CD8-positive, alpha-beta memory T cell (primary cell): ENCODE results near the gene ADAMTS2. TPM values are rescaled to one million over a fixed set of nuclear protein-coding genes. Genes with fewer than 3 reads are reported as not detected.

Source experiments
- CTCF ChIA-PET: fragments of 350-600 bp; sonication (Branson Sonifier 250); formaldehyde crosslinking; loops from one replicate; lab custom pipeline; 2021; ENCODE audit warnings: antibody characterized with exemption; lab: Charles Lee
- POLR2A ChIA-PET: fragments of 350-600 bp; sonication (Branson Sonifier 250); formaldehyde crosslinking; loops from one replicate; lab custom pipeline; 2021; ENCODE audit warnings: antibody characterized with exemption; lab: Charles Lee
- DNase-seq, 5 donors: peaks; one replicate each; pipeline versions ENCODE4 v3.0.0 to v3.0.0-alpha.2; 2020 to 2022; ENCODE audit warnings: mixed read lengths in 1 of 5
- H3K27ac ChIP-seq: one replicate; pipeline ENCODE4 v1.7.0; 2013; ENCODE audit warnings: low read depth, mild to moderate bottlenecking, low read length, moderate library complexity
- H3K27me3 ChIP-seq: 2 replicates; pipeline ENCODE4 v1.7.0; 2013; ENCODE audit warnings: low read length, mild to moderate bottlenecking; ENCODE audit not compliant: insufficient read depth, poor library complexity, severe bottlenecking
- H3K36me3 ChIP-seq: 2 replicates; pipeline ENCODE4 v1.7.0; 2013; ENCODE audit warnings: mild to moderate bottlenecking, low read length, moderate library complexity; ENCODE audit not compliant: insufficient read depth
- H3K4me1 ChIP-seq: 2 replicates; pipeline ENCODE4 v1.7.0; 2013; ENCODE audit warnings: mild to moderate bottlenecking, low read length, moderate library complexity; ENCODE audit not compliant: insufficient read depth
- H3K4me3 ChIP-seq: 2 replicates; pipeline ENCODE4 v1.7.0; 2013; ENCODE audit warnings: mild to moderate bottlenecking, low read length
- H3K9me3 ChIP-seq: 2 replicates; pipeline ENCODE4 v1.7.0; 2013; ENCODE audit warnings: mild to moderate bottlenecking, low read length
- H3K27ac Mint-ChIP-seq, 8 donors: one replicate each; pipeline ENCODE4 v1.8.0; 2020 to 2021; ENCODE audit warnings: mixed read lengths in 8 of 8, mild to moderate bottlenecking in 6 of 8, inconsistent platforms in 3 of 8, moderate library complexity in 3 of 8
- H3K27me3 Mint-ChIP-seq, 2 donors: one replicate each; pipeline ENCODE4 v1.8.0; 2020 to 2021; ENCODE audit warnings: mixed read lengths in 2 of 2, mild to moderate bottlenecking in 1 of 2, moderate library complexity in 1 of 2
- H3K36me3 Mint-ChIP-seq, 3 donors: one replicate each; pipeline ENCODE4 v1.8.0; 2020 to 2021; ENCODE audit warnings: mixed read lengths in 3 of 3, inconsistent platforms in 1 of 3, mild to moderate bottlenecking in 1 of 3
- H3K4me1 Mint-ChIP-seq, 3 donors: one replicate each; pipeline ENCODE4 v1.8.0; 2020 to 2021; ENCODE audit warnings: mixed read lengths in 3 of 3, inconsistent platforms in 1 of 3, mild to moderate bottlenecking in 1 of 3
- H3K4me3 Mint-ChIP-seq, 7 donors: one replicate each; pipeline ENCODE4 v1.8.0; 2020 to 2021; ENCODE audit warnings: mixed read lengths in 7 of 7, mild to moderate bottlenecking in 6 of 7, moderate library complexity in 4 of 7, inconsistent platforms in 2 of 7
- H3K9me3 Mint-ChIP-seq, 5 donors: one replicate each; pipeline ENCODE4 v1.8.0; 2020 to 2022; ENCODE audit warnings: mixed read lengths in 5 of 5, mild to moderate bottlenecking in 3 of 5, moderate library complexity in 2 of 5, inconsistent platforms in 1 of 5
- polyA plus RNA-seq: library from polyadenylated mRNA; unstranded; fragments of 300-500 nt; fragmentation: Illumina TruSeq; gene quantifications from one replicate; pipeline ENCODE4 v1.2.3, GENCODE V29; 2021
- total RNA-seq, 2 experiments: library from RNA; stranded (reverse); gene quantifications; one replicate each; pipeline ENCODE4 v1.2.3, GENCODE V29; 2021

ADAMTS2 gene
- total and polyA plus RNA-seq, 3 experiments from 2014 or later = not detected

GRCh38 chr5:179257176-179257682, 88.0 kb downstream of the ADAMTS2 start:
- no peak overlapping the region for H3K27ac ChIP-seq
- H3K9me3 ChIP-seq = no peaks in the 10 kb centered on the region
- H3K36me3 ChIP-seq = no peaks in the 10 kb centered on the region
- Mint-ChIP-seq H3K4me3 (no peak overlapping the region), H3K27me3 (peaks cover 2 to 5% of the 10 kb centered on the region in 2 donors), H3K4me1 (no peaks in the 10 kb centered on the region), H3K9me3 (peaks cover 0 to 1% (median 0%) of the 10 kb centered on the region in 5 donors), H3K36me3 (no peaks in the 10 kb centered on the region), H3K27ac (no peak overlapping the region)
- POLR2A ChIA-PET = no interaction called here
- no peaks in the 10 kb centered on the region for H3K4me1 ChIP-seq
- H3K27me3 ChIP-seq = no peaks in the 10 kb centered on the region
- H3K4me3 ChIP-seq = no peak overlapping the region
- peak in 1 of 5 donors; percentile 28 for DNase-seq
- CTCF ChIA-PET = no interaction called here

GRCh38 chr5:179256328-179257175, 88.7 kb downstream of the ADAMTS2 start:
- Histone ChIP-seq H3K36me3 (no peaks in the 10 kb centered on the region), H3K27me3 (no peaks in the 10 kb centered on the region), H3K27ac (no peak overlapping the region), H3K9me3 (no peaks in the 10 kb centered on the region), H3K4me1 (no peaks in the 10 kb centered on the region), H3K4me3 (no peak overlapping the region)
- peak in 1 of 5 donors; percentile 33 for DNase-seq
- POLR2A ChIA-PET = no interaction called here
- Mint-ChIP-seq H3K27me3 (peaks cover 2 to 5% of the 10 kb centered on the region in 2 donors), H3K36me3 (no peaks in the 10 kb centered on the region), H3K27ac (no peak overlapping the region), H3K4me1 (no peaks in the 10 kb centered on the region), H3K4me3 (no peak overlapping the region), H3K9me3 (peaks cover 0 to 1% (median 0%) of the 10 kb centered on the region in 5 donors)
- CTCF ChIA-PET = no interaction called here

GRCh38 chr5:179255527-179256327, 89.5 kb downstream of the ADAMTS2 start:
- Histone ChIP-seq H3K4me1 (no peaks in the 10 kb centered on the region), H3K27ac (no peak overlapping the region), H3K9me3 (no peaks in the 10 kb centered on the region), H3K36me3 (no peaks in the 10 kb centered on the region), H3K27me3 (no peaks in the 10 kb centered on the region), H3K4me3 (no peak overlapping the region)
- Mint-ChIP-seq H3K27me3 (peaks cover 5% of the 10 kb centered on the region in 2 donors), H3K4me3 (no peak overlapping the region), H3K27ac (no peak overlapping the region), H3K9me3 (peaks cover 0 to 1% (median 0%) of the 10 kb centered on the region in 5 donors), H3K4me1 (no peaks in the 10 kb centered on the region), H3K36me3 (no peaks in the 10 kb centered on the region)
- POLR2A ChIA-PET = no interaction called here
- CTCF ChIA-PET = no interaction called here
- DNase-seq = peak in 1 of 5 donors; percentile 23

- Histone ChIP-seq H3K36me3 (no peaks in the 10 kb centered on the region), H3K4me3 (no peak overlapping the region), H3K4me1 (no peaks in the 10 kb centered on the region), H3K27ac (no peak overlapping the region), H3K27me3 (no peaks in the 10 kb centered on the region), H3K9me3 (no peaks in the 10 kb centered on the region)
- no peak overlapping the region for H3K4me3 Mint-ChIP-seq
- CTCF ChIA-PET = no interaction called here
- H3K4me1 Mint-ChIP-seq = no peaks in the 10 kb centered on the region
- H3K27ac Mint-ChIP-seq = no peak overlapping the region
- peaks cover 5% of the 10 kb centered on the region in 2 donors for H3K27me3 Mint-ChIP-seq
- H3K9me3 Mint-ChIP-seq = peaks cover 0 to 1% (median 0%) of the 10 kb centered on the region in 5 donors
- POLR2A ChIA-PET = no interaction called here
- H3K36me3 Mint-ChIP-seq = no peaks in the 10 kb centered on the region
- DNase-seq = peak in 1 of 5 donors; percentile 3
These were observed 90.5 kb downstream of the ADAMTS2 start for GRCh38 chr5:179254638-179255271.

- H3K4me1 ChIP-seq = no peaks in the 10 kb centered on the region
- CTCF ChIA-PET = no interaction called here
- Mint-ChIP-seq H3K4me3 (no peak overlapping the region), H3K9me3 (peaks cover 0 to 1% (median 0%) of the 10 kb centered on the region in 5 donors), H3K27me3 (peaks cover 5% of the 10 kb centered on the region in 2 donors), H3K4me1 (no peaks in the 10 kb centered on the region), H3K27ac (no peak overlapping the region), H3K36me3 (no peaks in the 10 kb centered on the region)
- no peaks in the 10 kb centered on the region for H3K36me3 ChIP-seq
- DNase-seq = no peak
- H3K9me3 ChIP-seq = no peaks in the 10 kb centered on the region
- no peaks in the 10 kb centered on the region for H3K27me3 ChIP-seq
- POLR2A ChIA-PET = no interaction called here
- H3K4me3 ChIP-seq = no peak overlapping the region
- no peak overlapping the region for H3K27ac ChIP-seq
These were observed 91.5 kb downstream of the ADAMTS2 start for GRCh38 chr5:179253730-179254129.

- Mint-ChIP-seq H3K36me3 (no peaks in the 10 kb centered on the region), H3K27ac (no peak overlapping the region), H3K4me3 (no peak overlapping the region), H3K9me3 (peaks cover 8 to 14% (median 10%) of the 10 kb centered on the region in 5 donors), H3K4me1 (no peaks in the 10 kb centered on the region), H3K27me3 (peaks cover 5% of the 10 kb centered on the region in 2 donors)
- H3K9me3 ChIP-seq = no peaks in the 10 kb centered on the region
- H3K27ac ChIP-seq = no peak overlapping the region
- H3K27me3 ChIP-seq = no peaks in the 10 kb centered on the region
- H3K4me3 ChIP-seq = no peak overlapping the region
- no peaks in the 10 kb centered on the region for H3K36me3 ChIP-seq
- no peaks in the 10 kb centered on the region for H3K4me1 ChIP-seq
- ChIA-PET POLR2A (no interaction called here), CTCF (no interaction called here)
- peak in 1 of 5 donors; percentile 15 for DNase-seq
These were observed 93.8 kb downstream of the ADAMTS2 start for GRCh38 chr5:179251276-179251969.

- Histone ChIP-seq H3K9me3 (no peaks in the 10 kb centered on the region), H3K27me3 (no peaks in the 10 kb centered on the region), H3K36me3 (no peaks in the 10 kb centered on the region), H3K4me1 (no peaks in the 10 kb centered on the region), H3K27ac (no peak overlapping the region), H3K4me3 (no peak overlapping the region)
- Mint-ChIP-seq H3K27ac (peak overlapping the region in 1 of 8 donors; percentile 47), H3K27me3 (peaks cover 5% of the 10 kb centered on the region in 2 donors), H3K9me3 (peaks cover 11 to 17% (median 14%) of the 10 kb centered on the region in 5 donors), H3K36me3 (no peaks in the 10 kb centered on the region), H3K4me3 (no peak overlapping the region), H3K4me1 (no peaks in the 10 kb centered on the region)
- peak in 1 of 5 donors; percentile 19 for DNase-seq
- CTCF ChIA-PET = no interaction called here
- POLR2A ChIA-PET = no interaction called here
These were observed 94.6 kb downstream of the ADAMTS2 start for GRCh38 chr5:179250561-179251225.
